GM12875 (cell line): ENCODE data around the gene FLNC.
A peak's percentile ranks its signal among the peaks of the same experiment; 100 is the strongest.

Experiments
- H3K4me3 ChIP-seq: one replicate; pipeline ENCODE4 v1.5.1; 2011; ENCODE audit warnings: low read depth, low read length, control low read depth
- CTCF ChIP-seq: IDR thresholded peaks from 2 replicates; pipeline ENCODE4 v1.5.1; 2011; ENCODE audit warnings: low read depth, mild to moderate bottlenecking, control low read depth, inconsistent platforms, low read length, moderate library complexity, borderline replicate concordance; ENCODE audit not compliant: insufficient read depth

The FLNC gene

GRCh38 chr7:128876978-128877755 lies 47.0 kb downstream of the FLNC start:
- TF ChIP-seq CTCF: no peak
- no peak overlapping the region for H3K4me3 ChIP-seq

GRCh38 chr7:128877756-128878120 lies 47.5 kb downstream of the FLNC start:
- H3K4me3 ChIP-seq: no peak overlapping the region
- no peak for TF ChIP-seq CTCF

GRCh38 chr7:128878226-128879105 lies 48.3 kb downstream of the FLNC start:
- no peak for TF ChIP-seq CTCF

GRCh38 chr7:128879461-128879938 lies 49.3 kb downstream of the FLNC start:
- no peak for TF ChIP-seq CTCF
- no peak overlapping the region for H3K4me3 ChIP-seq

More at GRCh38 chr7:128878226-128879105, 48.3 kb downstream of the FLNC start:
- no peak overlapping the region for H3K4me3 ChIP-seq

GRCh38 chr7:128879939-128880746 lies 49.9 kb downstream of the FLNC start:
- no peak overlapping the region for H3K4me3 ChIP-seq
- peak; percentile 58 for TF ChIP-seq CTCF

GRCh38 chr7:128880791-128881457 lies 50.7 kb downstream of the FLNC start:
- no peak for TF ChIP-seq CTCF
- no peak overlapping the region for H3K4me3 ChIP-seq
